ENCODE results near the gene ZNF433. TPM values are rescaled to one million over a fixed set of nuclear protein-coding genes. Genes with fewer than 3 reads are reported as not detected.

Gene ZNF433
- total and polyA plus RNA-seq, 10 donors: 2.4 to 7.7 (median 4.6) TPM

DNA sequence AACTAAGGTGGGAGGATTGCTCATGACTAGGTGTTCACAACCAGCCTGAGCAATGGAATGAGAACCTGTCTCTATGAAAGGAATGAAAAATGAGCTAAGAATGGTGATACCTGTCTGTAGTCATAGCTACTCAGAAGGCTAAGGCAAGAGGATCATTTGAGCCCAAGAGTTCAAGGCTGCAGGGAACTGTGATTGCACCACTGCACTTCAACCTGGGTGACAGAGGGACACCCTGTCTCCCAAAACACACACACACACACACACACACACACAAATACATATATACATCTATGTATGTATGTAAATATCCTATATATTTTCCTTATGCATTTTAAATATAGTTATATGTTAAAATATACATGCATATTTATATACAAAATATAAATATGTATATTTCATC is 7.4 kb upstream of the ZNF433 start:
- TF ChIP-seq POLR2AphosphoS5 (IDR thresholded peaks at IDR 0.05): no peak
- TF ChIP-seq POLR2A (IDR thresholded peaks at IDR 0.05): no peak
- TF ChIP-seq, protein P1, sequence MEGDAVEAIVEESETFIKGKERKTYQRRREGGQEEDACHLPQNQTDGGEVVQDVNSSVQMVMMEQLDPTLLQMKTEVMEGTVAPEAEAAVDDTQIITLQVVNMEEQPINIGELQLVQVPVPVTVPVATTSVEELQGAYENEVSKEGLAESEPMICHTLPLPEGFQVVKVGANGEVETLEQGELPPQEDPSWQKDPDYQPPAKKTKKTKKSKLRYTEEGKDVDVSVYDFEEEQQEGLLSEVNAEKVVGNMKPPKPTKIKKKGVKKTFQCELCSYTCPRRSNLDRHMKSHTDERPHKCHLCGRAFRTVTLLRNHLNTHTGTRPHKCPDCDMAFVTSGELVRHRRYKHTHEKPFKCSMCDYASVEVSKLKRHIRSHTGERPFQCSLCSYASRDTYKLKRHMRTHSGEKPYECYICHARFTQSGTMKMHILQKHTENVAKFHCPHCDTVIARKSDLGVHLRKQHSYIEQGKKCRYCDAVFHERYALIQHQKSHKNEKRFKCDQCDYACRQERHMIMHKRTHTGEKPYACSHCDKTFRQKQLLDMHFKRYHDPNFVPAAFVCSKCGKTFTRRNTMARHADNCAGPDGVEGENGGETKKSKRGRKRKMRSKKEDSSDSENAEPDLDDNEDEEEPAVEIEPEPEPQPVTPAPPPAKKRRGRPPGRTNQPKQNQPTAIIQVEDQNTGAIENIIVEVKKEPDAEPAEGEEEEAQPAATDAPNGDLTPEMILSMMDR (IDR thresholded peaks at IDR 0.05 in 8 of 11, conservative IDR thresholded peaks at IDR 0.05 in 3 of 11): no peak
- no peak overlapping the region for H3K4me3 ChIP-seq
- intact Hi-C loops (cut with DNase I; ENCODE audit: low total_unique reads): no loop called here

GRCh38 chr19:12034620-12035019 is 859 bp downstream of the ZNF433 start:
- 45 to 56% (median 48%) methylated on average over 8 of the region's 8 CpGs for WGBS, 5 donors
- no peak for DNase-seq
- Histone ChIP-seq H3K4me1 (peaks cover 0 to 32% (median 22%) of the 10 kb centered on the region in 6 donors), H3K9me3 (peaks cover 0 to 34% (median 1%) of the 10 kb centered on the region in 8 donors), H3K36me3 (peaks cover 0 to 2% (median 0%) of the 10 kb centered on the region in 6 donors), H3K27me3 (replicated peaks in 1 of 7) (peaks cover 0 to 10% (median 0%) of the 10 kb centered on the region in 7 donors), H3K4me3 (peak overlapping the region in 6 of 8 donors; percentile 61 to 86 (median 72)), H3K27ac (peak overlapping the region in 3 of 8 donors; percentile 83 to 88 (median 85))
- TF ChIP-seq POLR2AphosphoS5 (IDR thresholded peaks at IDR 0.05): no peak
- TF ChIP-seq POLR2A (IDR thresholded peaks at IDR 0.05): no peak
- TF ChIP-seq, protein P1 (IDR thresholded peaks at IDR 0.05 in 8 of 11, conservative IDR thresholded peaks at IDR 0.05 in 3 of 11): no peak
- intact Hi-C loops (cut with DNase I; ENCODE audit: low total_unique reads): no loop called here

More for the DNA sequence above, 7.4 kb upstream of the ZNF433 start:
- Histone ChIP-seq H3K36me3 (peaks cover 0 to 26% (median 0%) of the 10 kb centered on the region in 6 donors), H3K27me3 (replicated peaks in 1 of 7) (no peaks in the 10 kb centered on the region), H3K4me1 (no peaks in the 10 kb centered on the region), H3K9me3 (peaks cover 15 to 75% (median 59%) of the 10 kb centered on the region in 8 donors), H3K27ac (no peak overlapping the region)
- no peak for DNase-seq

DNA sequence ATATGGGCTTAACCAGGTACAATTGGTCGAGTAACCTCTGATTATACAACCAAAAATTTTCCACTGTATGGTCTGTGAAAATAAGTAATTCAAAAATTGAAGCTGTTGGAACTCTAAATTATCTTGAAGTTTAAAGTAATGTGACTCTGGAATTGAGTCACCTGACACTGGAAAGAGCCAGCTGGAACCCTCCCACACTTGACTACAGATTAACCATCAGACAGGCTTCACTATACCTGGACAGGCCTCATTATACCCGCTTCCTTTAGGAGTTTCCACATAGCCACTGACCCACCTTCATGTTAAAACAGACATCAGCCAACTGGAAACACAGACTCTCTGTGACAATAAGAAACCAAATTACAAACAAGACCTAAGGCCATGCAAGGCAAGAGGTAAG is 1.3 kb downstream of the ZNF433 start:
- peaks cover 0 to 3% (median 0%) of the 10 kb centered on the region in 6 donors for H3K36me3 ChIP-seq
- H3K9me3 ChIP-seq: peaks cover 0 to 39% (median 3%) of the 10 kb centered on the region in 8 donors
- peaks cover 0 to 10% (median 0%) of the 10 kb centered on the region in 7 donors for H3K27me3 ChIP-seq (replicated peaks in 1 of 7)
- WGBS, 5 donors: 84 to 94% (median 86%) methylated on average over 2 of the region's 2 CpGs
- H3K4me3 ChIP-seq: peak overlapping the region in 2 of 8 donors; percentile 74 to 86
- intact Hi-C loops (cut with DNase I; ENCODE audit: low total_unique reads): no loop called here
- TF ChIP-seq POLR2A (IDR thresholded peaks at IDR 0.05): no peak
- TF ChIP-seq, protein P1 (IDR thresholded peaks at IDR 0.05 in 8 of 11, conservative IDR thresholded peaks at IDR 0.05 in 3 of 11): no peak
- no peak for TF ChIP-seq POLR2AphosphoS5 (IDR thresholded peaks at IDR 0.05)
- peaks cover 0 to 32% (median 22%) of the 10 kb centered on the region in 6 donors for H3K4me1 ChIP-seq
- no peak overlapping the region for H3K27ac ChIP-seq
- no peak for DNase-seq

DNA sequence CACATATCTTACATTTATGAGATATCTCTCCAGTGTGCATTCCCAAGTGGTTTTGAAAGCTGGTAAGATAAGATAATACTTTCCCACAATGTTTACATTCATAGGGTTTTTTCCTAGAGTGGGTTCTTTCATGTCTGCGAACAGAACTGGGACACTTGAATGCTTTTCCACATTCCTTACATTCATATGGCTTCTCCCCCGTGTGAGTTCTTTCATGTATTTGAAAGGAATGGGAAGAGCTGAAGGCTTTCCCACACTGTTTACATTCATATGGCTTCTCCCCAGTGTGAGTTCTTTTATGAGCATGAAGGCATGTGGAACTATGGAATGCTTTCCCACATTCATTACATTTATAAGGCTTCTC is 19.7 kb downstream of the ZNF433 start:
- Histone ChIP-seq H3K36me3 (peaks cover 2 to 95% (median 55%) of the 10 kb centered on the region in 6 donors), H3K9me3 (peaks cover 28 to 100% (median 100%) of the 10 kb centered on the region in 8 donors)

More for the DNA sequence above, 19.7 kb downstream of the ZNF433 start:
- no peak overlapping the region for H3K4me3 ChIP-seq
- no peaks in the 10 kb centered on the region for H3K27me3 ChIP-seq (replicated peaks in 1 of 7)
- DNase-seq: no peak
- no peaks in the 10 kb centered on the region for H3K4me1 ChIP-seq
- 92 to 95% (median 94%) methylated on average over 2 of the region's 2 CpGs for WGBS, 5 donors
- TF ChIP-seq POLR2AphosphoS5 (IDR thresholded peaks at IDR 0.05): no peak
- TF ChIP-seq, protein P1 (IDR thresholded peaks at IDR 0.05 in 8 of 11, conservative IDR thresholded peaks at IDR 0.05 in 3 of 11): no peak
- no peak for TF ChIP-seq POLR2A (IDR thresholded peaks at IDR 0.05)
- intact Hi-C loops (cut with DNase I; ENCODE audit: low total_unique reads): no loop called here
- H3K27ac ChIP-seq: no peak overlapping the region

All from spleen (tissue), 11 donors.